T-helper 17 cell (primary cell): ENCODE results near the gene KDM3B. TPM values are rescaled to one million over a fixed set of nuclear protein-coding genes. Genes with fewer than 3 reads are reported as not detected.
"Not testable (repeated sequence)": the region's sequence is repeated elsewhere in the genome, so short reads cannot be mapped to it uniquely, and the experiment has no call there.

ENCODE experiments used
- ATAC-seq: fragments of 150-1000 bp; cut with Tn5 transposase; 2 replicates; pipeline ENCODE4 v1.10.0; 2021; ENCODE audit warnings: mild to moderate bottlenecking, moderate library complexity
- DNase-seq, 3 donors: peaks; one replicate each; pipeline versions ENCODE4 v3.0.0 to v3.0.0-alpha.2; 2020 to 2021
- H3K9me3 ChIP-seq: one replicate; pipeline ENCODE4 v1.7.0; 2013; ENCODE audit warnings: low read length, mild to moderate bottlenecking; ENCODE audit not compliant: control insufficient read depth, poor library complexity, severe bottlenecking
- H3K27ac Mint-ChIP-seq: one replicate; pipeline ENCODE4 v1.8.0; 2022; ENCODE audit warnings: mild to moderate bottlenecking, moderate library complexity, mixed read lengths
- H3K27me3 Mint-ChIP-seq: one replicate; pipeline ENCODE4 v1.8.0; 2022; ENCODE audit warnings: mixed read lengths
- H3K36me3 Mint-ChIP-seq: one replicate; pipeline ENCODE4 v1.8.0; 2022; ENCODE audit warnings: low read depth, mixed read lengths
- H3K4me1 Mint-ChIP-seq: one replicate; pipeline ENCODE4 v1.8.0; 2022; ENCODE audit warnings: mild to moderate bottlenecking, mixed read lengths
- H3K4me3 Mint-ChIP-seq: one replicate; pipeline ENCODE4 v1.8.0; 2022; ENCODE audit warnings: mild to moderate bottlenecking, moderate library complexity, mixed read lengths
- total RNA-seq, 4 donors: library from RNA in 2 of 4; stranded (reverse) in 2 of 4; gene quantifications; one replicate each; pipeline ENCODE4 v1.2.3 and lab custom pipeline; 2022 to 2026

The KDM3B gene
- total RNA-seq, 2 donors from 2014 or later = 74.0 to 74.5 TPM

GRCh38 chr5:138472353-138472752, 119.9 kb downstream of the KDM3B start:
- Mint-ChIP-seq H3K27me3 (peaks cover 20% of the 10 kb centered on the region), H3K27ac (no peak overlapping the region), H3K4me1 (peaks cover 10% of the 10 kb centered on the region), H3K4me3 (no peak overlapping the region), H3K36me3 (peaks cover 1% of the 10 kb centered on the region)
- ATAC-seq (no peak), DNase-seq (no peak)
- no peaks in the 10 kb centered on the region for H3K9me3 ChIP-seq

GRCh38 chr5:138473151-138473550, 120.7 kb downstream of the KDM3B start:
- not testable (repeated sequence) for H3K4me3 Mint-ChIP-seq, DNase-seq, H3K4me1 Mint-ChIP-seq, H3K9me3 ChIP-seq, H3K36me3 Mint-ChIP-seq, ATAC-seq, H3K27ac Mint-ChIP-seq
- H3K27me3 Mint-ChIP-seq = peaks cover 22% of the 10 kb centered on the region

DNA sequence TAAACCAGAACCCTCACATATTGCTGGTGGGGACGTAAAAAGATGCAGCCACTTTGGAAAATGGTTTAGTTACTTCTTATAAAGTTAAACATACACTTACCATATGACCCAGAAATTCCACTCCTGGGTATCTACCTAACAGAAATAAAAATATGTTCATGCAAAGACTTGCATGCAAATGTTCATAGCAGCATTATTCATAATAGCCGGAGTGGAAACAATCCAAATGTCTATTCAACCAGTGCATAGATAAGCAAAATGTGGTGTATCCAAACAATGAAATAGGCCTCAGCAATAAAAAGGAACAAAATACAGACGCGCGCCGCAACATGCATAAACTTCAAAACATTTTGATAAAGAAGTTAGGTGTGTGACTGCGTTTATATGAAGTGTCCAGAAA, 124.4 kb downstream of the KDM3B start:
- Mint-ChIP-seq H3K4me3 (no peak overlapping the region), H3K27ac (no peak overlapping the region), H3K36me3 (no peaks in the 10 kb centered on the region), H3K4me1 (no peaks in the 10 kb centered on the region), H3K27me3 (peaks cover 32% of the 10 kb centered on the region)
- H3K9me3 ChIP-seq = no peaks in the 10 kb centered on the region
- no peak for ATAC-seq
- no peak for DNase-seq

GRCh38 chr5:138482638-138483037, 130.2 kb downstream of the KDM3B start:
- no peaks in the 10 kb centered on the region for H3K9me3 ChIP-seq
- ATAC-seq = no peak
- Mint-ChIP-seq H3K27ac (no peak overlapping the region), H3K4me3 (no peak overlapping the region), H3K36me3 (peaks cover 2% of the 10 kb centered on the region), H3K4me1 (peaks cover 4% of the 10 kb centered on the region), H3K27me3 (peaks cover 24% of the 10 kb centered on the region)
- no peak for DNase-seq

Other genes starting within 250 kb of the KDM3B start
- not detected for gene NME5, start 213.3 kb upstream of the KDM3B start, total RNA-seq
- gene BRD8, start 174.1 kb upstream of the KDM3B start, total RNA-seq = 10 to 100 TPM; 26.4 to 30.0 TPM
- under 1 TPM in 1 of 2 donors, not detected in 1; 0.27 TPM for gene KIF20A, start 173.6 kb upstream of the KDM3B start, total RNA-seq
- gene CDC23, start 139.4 kb upstream of the KDM3B start, total RNA-seq = 10 to 100 TPM; 12.4 to 18.2 TPM
- gene GFRA3, start 78.1 kb upstream of the KDM3B start, total RNA-seq = not detected
- gene CDC25C, start 20.9 kb upstream of the KDM3B start, total RNA-seq = not detected
- gene FAM53C, start 14.4 kb upstream of the KDM3B start, total RNA-seq = 10 to 100 TPM; 50.1 to 59.8 TPM
- under 1 TPM in 1 of 2 donors, not detected in 1; 0.40 TPM for gene REEP2, start 86.4 kb downstream of the KDM3B start, total RNA-seq
- gene EGR1, start 112.8 kb downstream of the KDM3B start, total RNA-seq = 10 to 100 TPM; 24.2 to 30.6 TPM
- gene ETF1, start 190.6 kb downstream of the KDM3B start, total RNA-seq = 100 to 1,000 TPM; 150 to 165 TPM
- 100 to 1,000 TPM; 291 to 305 TPM for gene HSPA9, start 222.7 kb downstream of the KDM3B start, total RNA-seq